GM21390 (cell line): ENCODE measurements around the gene CHRNB2.

Experiments
- ATAC-seq: cut with Tn5 transposase; IDR thresholded peaks from one replicate; pipeline ENCODE4 v1.9.1; 2021; ENCODE audit not compliant: unreplicated experiment

CHRNB2 gene

GRCh38 chr1:154578058-154578418, 10.5 kb downstream of the CHRNB2 start:
- no peak for ATAC-seq

- ATAC-seq, result no peak
Observed at GRCh38 chr1:154579374-154579773, 11.8 kb downstream of the CHRNB2 start.

DNA sequence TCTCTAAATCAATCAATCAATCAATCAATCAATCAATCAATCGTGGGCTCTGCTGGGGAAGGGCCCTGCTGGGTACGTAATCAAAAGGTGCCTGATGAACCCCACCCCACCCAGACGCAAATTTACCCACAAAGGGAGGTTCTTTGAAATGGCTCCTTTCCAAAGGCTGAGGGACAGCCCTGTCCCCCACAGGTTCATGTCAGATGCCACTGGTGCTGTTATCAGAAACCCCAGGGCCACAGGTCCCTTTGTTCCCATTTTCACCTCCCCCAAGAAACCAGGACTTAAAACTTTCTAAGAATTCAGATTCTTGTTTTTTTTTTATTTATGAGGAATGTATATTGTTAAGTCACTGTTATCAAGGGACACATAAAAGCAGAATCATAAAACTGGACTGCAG, 14.2 kb downstream of the CHRNB2 start:
- ATAC-seq, result no peak

DNA sequence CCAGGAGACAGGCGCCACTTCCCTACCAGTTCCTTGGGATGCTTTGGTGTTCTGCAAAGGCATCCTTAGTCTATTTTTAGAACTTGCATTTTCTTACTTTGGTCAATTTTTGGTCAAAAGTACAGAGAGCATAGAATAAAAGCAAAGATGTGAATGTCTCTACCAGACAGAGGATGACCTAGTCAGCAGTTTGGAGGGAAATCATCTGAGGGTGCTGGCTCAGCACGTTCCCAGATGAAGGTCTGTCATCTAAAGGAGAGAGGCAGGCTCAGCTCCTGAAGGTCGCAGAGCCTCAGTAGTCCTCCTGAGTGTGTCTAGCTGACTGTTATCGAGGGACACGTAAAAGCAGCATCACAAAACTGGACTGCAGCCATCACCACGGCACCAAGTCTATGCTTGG, 15.3 kb downstream of the CHRNB2 start:
- no peak for ATAC-seq

- ATAC-seq, result no peak
Observed at GRCh38 chr1:154583773-154584172, 16.2 kb downstream of the CHRNB2 start.

DNA sequence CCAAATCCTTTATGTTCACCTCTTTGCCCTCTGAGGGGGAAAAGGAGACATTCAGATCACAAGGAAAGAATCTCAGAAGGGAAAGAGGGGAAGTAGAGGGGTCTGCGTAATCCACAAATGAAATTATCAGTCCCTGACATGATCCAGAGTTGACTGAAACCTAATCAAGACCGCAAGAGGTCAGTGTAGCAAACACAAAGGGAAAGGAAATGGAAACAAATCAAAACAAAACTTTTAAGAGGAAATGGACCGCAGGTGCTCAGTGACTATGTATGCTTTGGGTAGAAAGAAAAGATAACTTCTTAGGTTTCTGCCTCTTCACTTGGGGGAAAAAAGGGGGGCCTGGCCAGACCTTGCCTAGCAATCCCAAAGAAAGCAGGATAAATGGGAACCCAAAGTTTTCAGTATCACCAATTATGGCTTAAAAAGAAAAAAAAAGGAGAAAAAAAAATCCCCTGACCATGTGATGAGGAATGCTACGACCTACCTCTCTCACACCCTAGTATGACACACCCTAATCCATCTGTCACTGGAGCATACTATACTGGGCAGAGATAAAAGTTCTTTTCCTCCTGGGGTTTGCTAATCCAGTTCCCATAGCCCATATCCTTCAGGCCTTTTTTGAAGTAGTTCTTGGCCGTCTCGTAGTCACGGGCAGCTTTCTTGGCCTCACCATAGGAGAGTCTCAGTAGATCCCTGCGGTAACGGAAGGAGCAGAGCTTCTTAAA, 16.9 kb downstream of the CHRNB2 start:
- ATAC-seq, result no peak

- no peak for ATAC-seq
Observed at GRCh38 chr1:154586231-154586630, 18.7 kb downstream of the CHRNB2 start.

GRCh38 chr1:154586641-154587040, 19.1 kb downstream of the CHRNB2 start:
- ATAC-seq, result no peak

DNA sequence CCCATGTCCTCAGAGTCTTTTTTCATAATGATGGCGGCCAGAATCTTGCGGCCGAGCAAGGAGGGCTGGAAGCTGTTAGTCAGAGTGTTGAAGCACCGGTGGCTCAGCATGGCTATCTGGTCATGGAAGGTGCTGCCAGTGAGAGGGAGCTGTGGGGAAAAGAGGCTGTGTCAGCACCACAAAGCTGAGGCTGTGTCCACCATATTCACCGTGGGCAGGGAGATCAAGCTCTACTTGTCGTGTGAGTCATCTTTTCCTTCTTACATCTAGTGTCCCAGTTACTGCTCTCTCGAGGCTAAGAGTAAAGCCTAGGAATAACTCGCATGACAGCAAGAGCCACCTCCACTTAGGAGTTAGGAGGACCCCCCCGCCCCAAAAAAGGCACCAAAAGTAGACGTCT, 22.2 kb downstream of the CHRNB2 start:
- no peak for ATAC-seq

GRCh38 chr1:154590756-154591155, 23.2 kb downstream of the CHRNB2 start:
- ATAC-seq, result no peak

- no peak for ATAC-seq
Observed at GRCh38 chr1:154591206-154591605, 23.6 kb downstream of the CHRNB2 start.

GRCh38 chr1:154593390-154593789, 25.8 kb downstream of the CHRNB2 start:
- no peak for ATAC-seq

GRCh38 chr1:154594811-154595210, 27.2 kb downstream of the CHRNB2 start:
- no peak for ATAC-seq

DNA sequence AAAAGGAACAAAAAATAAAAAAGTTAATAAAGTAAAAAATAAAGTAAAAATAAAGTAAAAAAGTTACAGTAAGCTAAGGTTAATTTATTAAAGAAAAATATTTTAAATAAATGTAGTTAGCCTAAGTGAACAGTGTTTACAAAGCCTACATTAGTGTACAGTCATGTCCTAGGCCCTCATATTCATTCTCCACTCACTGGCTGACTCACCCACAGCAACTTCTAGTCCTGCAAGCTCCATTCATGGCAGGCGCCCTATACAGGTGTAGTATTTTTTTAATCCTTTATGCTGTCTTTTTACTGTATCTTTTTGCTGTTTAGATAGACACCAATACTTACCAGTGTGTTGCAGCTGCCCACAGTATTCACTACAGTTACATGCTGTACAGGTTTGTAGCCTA, 28.0 kb downstream of the CHRNB2 start:
- ATAC-seq, result no peak

- no peak for ATAC-seq
Observed at GRCh38 chr1:154598871-154599635, 31.5 kb downstream of the CHRNB2 start.

DNA sequence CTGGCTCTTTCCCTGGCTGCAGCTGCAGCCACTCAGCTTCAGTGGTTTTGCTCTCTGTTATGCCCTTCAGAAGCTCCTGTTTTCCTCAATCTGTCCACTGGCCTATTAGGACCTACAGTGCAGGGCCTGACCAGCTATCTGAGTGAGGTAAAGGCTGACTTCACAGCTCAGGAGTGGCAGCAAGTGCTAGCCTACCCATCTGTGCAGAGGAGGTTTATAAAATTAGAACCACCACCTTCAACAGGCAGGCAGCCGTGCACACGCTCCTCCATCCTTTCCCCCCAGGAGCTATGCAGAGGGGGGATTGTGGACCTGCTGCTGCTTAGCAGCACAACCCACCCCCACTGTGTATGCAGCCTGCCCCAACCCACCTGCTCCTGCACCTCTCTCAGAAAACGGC, 32.1 kb downstream of the CHRNB2 start:
- no peak for ATAC-seq

- no peak for ATAC-seq
Observed at GRCh38 chr1:154603317-154603716, 35.7 kb downstream of the CHRNB2 start.

- no peak for ATAC-seq
Observed at GRCh38 chr1:154605534-154605933, 38.0 kb downstream of the CHRNB2 start.

- ATAC-seq, result no peak
Observed at GRCh38 chr1:154607106-154607608, 39.6 kb downstream of the CHRNB2 start.

GRCh38 chr1:154607609-154608396, 40.2 kb downstream of the CHRNB2 start, which contains the start of gene ADAR:
TSS of gene ADAR (minus strand) at chr1:154608186. CDS start at chr1:154608006, 180 bp downstream.
- no peak for ATAC-seq
